Measurements from ENCODE around the gene SCN3A. TPM values are rescaled to one million over a fixed set of nuclear protein-coding genes. Genes with fewer than 3 reads are reported as not detected.

SCN3A gene
- total RNA-seq, 2 experiments from 2014 or later, result 0.07 TPM; not detected in 1

Other genes starting within 250 kb of the SCN3A start
- gene SLC38A11, start 248.5 kb downstream of the SCN3A start, total RNA-seq, result not detected
- not detected for gene SCN2A, start 35.4 kb upstream of the SCN3A start, total RNA-seq